ENCODE results near the gene POU2F3. TPM values are rescaled to one million over a fixed set of nuclear protein-coding genes. Genes with fewer than 3 reads are reported as not detected.

POU2F3 gene
- total RNA-seq, 1 experiment from 2014 or later, result 0.62 TPM

DNA sequence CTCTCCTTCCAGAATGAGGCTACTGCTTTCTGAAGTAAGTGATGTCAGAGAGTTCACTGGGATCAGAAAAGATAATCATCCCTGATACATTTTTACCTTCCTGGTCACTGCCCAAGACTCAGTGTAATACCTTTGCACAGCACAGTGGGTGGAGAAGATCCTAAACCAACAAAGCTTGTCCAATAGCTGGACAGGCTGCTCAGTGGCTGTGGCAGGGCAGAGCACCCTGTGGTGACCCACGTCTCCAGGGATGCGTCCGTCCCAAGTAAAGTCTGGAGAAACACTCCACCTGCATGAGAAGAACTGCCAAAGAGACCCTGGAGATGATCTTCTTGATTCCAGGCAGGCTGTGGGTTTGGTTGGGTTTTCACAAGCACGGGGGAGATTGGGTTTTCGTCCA, 54.2 kb downstream of the POU2F3 start:
- DNase-seq (no peak), ATAC-seq (no peak)
- H2AFZ ChIP-seq (ENCODE audit: low read length), result no peak overlapping the region
- intact Hi-C loops (cut with micrococcal nuclease), result no loop called here
- no peaks in the 10 kb centered on the region for H3K36me3 ChIP-seq (ENCODE audit: low read depth, low read length)
- BruUV-seq (replicated peaks), result no TSS peak
- H3K9me3 ChIP-seq (ENCODE audit: low read length), result no peaks in the 10 kb centered on the region
- TF ChIP-seq EZH2phosphoT487 (IDR thresholded peaks at IDR 0.05; ENCODE audit: borderline replicate concordance, low read length) (no peak), EZH2 (IDR thresholded peaks at IDR 0.05; ENCODE audit: low read length, unreplicated experiment) (no peak)
- TF ChIP-seq, protein P1, sequence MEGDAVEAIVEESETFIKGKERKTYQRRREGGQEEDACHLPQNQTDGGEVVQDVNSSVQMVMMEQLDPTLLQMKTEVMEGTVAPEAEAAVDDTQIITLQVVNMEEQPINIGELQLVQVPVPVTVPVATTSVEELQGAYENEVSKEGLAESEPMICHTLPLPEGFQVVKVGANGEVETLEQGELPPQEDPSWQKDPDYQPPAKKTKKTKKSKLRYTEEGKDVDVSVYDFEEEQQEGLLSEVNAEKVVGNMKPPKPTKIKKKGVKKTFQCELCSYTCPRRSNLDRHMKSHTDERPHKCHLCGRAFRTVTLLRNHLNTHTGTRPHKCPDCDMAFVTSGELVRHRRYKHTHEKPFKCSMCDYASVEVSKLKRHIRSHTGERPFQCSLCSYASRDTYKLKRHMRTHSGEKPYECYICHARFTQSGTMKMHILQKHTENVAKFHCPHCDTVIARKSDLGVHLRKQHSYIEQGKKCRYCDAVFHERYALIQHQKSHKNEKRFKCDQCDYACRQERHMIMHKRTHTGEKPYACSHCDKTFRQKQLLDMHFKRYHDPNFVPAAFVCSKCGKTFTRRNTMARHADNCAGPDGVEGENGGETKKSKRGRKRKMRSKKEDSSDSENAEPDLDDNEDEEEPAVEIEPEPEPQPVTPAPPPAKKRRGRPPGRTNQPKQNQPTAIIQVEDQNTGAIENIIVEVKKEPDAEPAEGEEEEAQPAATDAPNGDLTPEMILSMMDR (conservative IDR thresholded peaks at IDR 0.05; ENCODE audit: low read depth, low read length), result no peak
- no peaks in the 10 kb centered on the region for H4K20me1 ChIP-seq (ENCODE audit: low read length)
- ChIA-PET POLR2A (ENCODE audit: unreplicated experiment) (no interaction called here), CTCF (no interaction called here)
- H3K27ac ChIP-seq (ENCODE audit: low read length), result no peak overlapping the region
- no peaks in the 10 kb centered on the region for H3K79me2 ChIP-seq (ENCODE audit: low read length)
- no peaks in the 10 kb centered on the region for H3K4me1 ChIP-seq (ENCODE audit: insufficient read depth, low read length)
- no peak overlapping the region for H3K9ac ChIP-seq (ENCODE audit: low read length)
- H3K27me3 ChIP-seq (ENCODE audit: low read length), result peaks cover 64% of the 10 kb centered on the region
- H3K4me2 ChIP-seq (ENCODE audit: low read length), result no peak overlapping the region
- H3F3A ChIP-seq (ENCODE audit: low read length, unreplicated experiment), result no peaks in the 10 kb centered on the region
- no peak overlapping the region for H3K4me3 ChIP-seq (ENCODE audit: low read length)
- H3K9me2 ChIP-seq (replicated peaks; ENCODE audit: low read length), result no peaks in the 10 kb centered on the region

DNA sequence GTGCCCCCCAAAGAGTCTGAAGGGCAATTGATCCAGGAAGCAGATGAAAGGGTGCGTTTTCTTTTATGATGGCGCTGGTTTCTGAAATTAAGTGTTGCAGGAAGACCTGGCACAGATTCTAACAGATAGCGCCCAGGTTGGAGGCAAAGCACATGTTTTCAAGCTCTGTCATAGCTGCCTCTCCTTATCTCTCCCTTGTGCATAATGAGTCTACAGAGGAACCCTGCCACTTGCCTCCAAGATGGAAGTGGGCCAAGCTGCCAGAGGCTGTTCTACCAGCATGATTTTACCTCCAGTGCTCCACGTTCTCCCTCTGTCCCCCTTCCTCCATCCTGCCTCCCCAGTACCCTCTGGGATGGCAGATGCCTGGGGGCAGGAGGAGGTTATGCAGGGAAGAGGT, 55.2 kb downstream of the POU2F3 start:
- H3F3A ChIP-seq (ENCODE audit: low read length, unreplicated experiment), result no peaks in the 10 kb centered on the region
- no peak overlapping the region for H3K4me2 ChIP-seq (ENCODE audit: low read length)
- CTCF ChIA-PET, result no interaction called here
- POLR2A ChIA-PET (ENCODE audit: unreplicated experiment), result no interaction called here
- no peak overlapping the region for H3K27ac ChIP-seq (ENCODE audit: low read length)
- H4K20me1 ChIP-seq (ENCODE audit: low read length), result no peaks in the 10 kb centered on the region
- H3K79me2 ChIP-seq (ENCODE audit: low read length), result no peaks in the 10 kb centered on the region
- TF ChIP-seq, protein P1 (conservative IDR thresholded peaks at IDR 0.05; ENCODE audit: low read depth, low read length), result no peak
- TF ChIP-seq EZH2 (IDR thresholded peaks at IDR 0.05; ENCODE audit: low read length, unreplicated experiment), result no peak
- no peak for TF ChIP-seq EZH2phosphoT487 (IDR thresholded peaks at IDR 0.05; ENCODE audit: borderline replicate concordance, low read length)
- no peaks in the 10 kb centered on the region for H3K9me2 ChIP-seq (replicated peaks; ENCODE audit: low read length)
- no peak overlapping the region for H3K9ac ChIP-seq (ENCODE audit: low read length)
- intact Hi-C loops (cut with micrococcal nuclease), result no loop called here
- H3K4me1 ChIP-seq (ENCODE audit: insufficient read depth, low read length), result peaks cover 5% of the 10 kb centered on the region; the same call in 1 of the 2 replicates
- H2AFZ ChIP-seq (ENCODE audit: low read length), result no peak overlapping the region
- DNase-seq, result no peak
- ATAC-seq, result no peak
- peaks cover 55% of the 10 kb centered on the region for H3K27me3 ChIP-seq (ENCODE audit: low read length)
- no peaks in the 10 kb centered on the region for H3K36me3 ChIP-seq (ENCODE audit: low read depth, low read length)
- no peak overlapping the region for H3K4me3 ChIP-seq (ENCODE audit: low read length)
- no TSS peak for BruUV-seq (replicated peaks)
- no peaks in the 10 kb centered on the region for H3K9me3 ChIP-seq (ENCODE audit: low read length)

DNA sequence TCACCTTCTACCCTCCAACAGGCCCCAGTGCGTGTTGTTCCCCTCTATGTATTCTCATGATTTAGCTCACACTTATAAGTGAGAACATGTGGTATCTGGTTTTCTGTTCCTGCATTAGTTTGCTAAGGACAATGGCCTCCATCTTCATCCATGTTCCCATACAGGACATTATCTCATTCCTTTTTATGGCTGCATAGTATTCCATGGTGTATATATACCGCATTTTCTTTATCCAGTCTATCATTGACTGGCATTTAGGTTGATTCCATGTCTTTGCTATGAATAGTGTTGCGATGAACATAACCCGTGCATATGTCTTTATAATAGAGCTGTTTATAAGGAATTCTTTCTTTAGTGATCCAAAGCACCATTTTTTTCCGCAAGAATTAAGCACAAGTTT, 56.6 kb downstream of the POU2F3 start:
- no peak overlapping the region for H3K4me3 ChIP-seq (ENCODE audit: low read length)
- H3K9ac ChIP-seq (ENCODE audit: low read length), result no peak overlapping the region
- peaks cover 14% of the 10 kb centered on the region for H3K4me1 ChIP-seq (ENCODE audit: insufficient read depth, low read length)
- H3K9me3 ChIP-seq (ENCODE audit: low read length), result no peaks in the 10 kb centered on the region
- POLR2A ChIA-PET (ENCODE audit: unreplicated experiment), result no interaction called here
- no peaks in the 10 kb centered on the region for H3K9me2 ChIP-seq (replicated peaks; ENCODE audit: low read length)
- no peak overlapping the region for H3K27ac ChIP-seq (ENCODE audit: low read length)
- H3K27me3 ChIP-seq (ENCODE audit: low read length), result peaks cover 50% of the 10 kb centered on the region
- CTCF ChIA-PET, result no interaction called here
- BruUV-seq (replicated peaks), result no TSS peak
- no peaks in the 10 kb centered on the region for H3K36me3 ChIP-seq (ENCODE audit: low read depth, low read length)
- DNase-seq, result no peak
- no peak overlapping the region for H3K4me2 ChIP-seq (ENCODE audit: low read length)
- H3F3A ChIP-seq (ENCODE audit: low read length, unreplicated experiment), result no peaks in the 10 kb centered on the region
- ATAC-seq, result no peak
- intact Hi-C loops (cut with micrococcal nuclease), result no loop called here
- H3K79me2 ChIP-seq (ENCODE audit: low read length), result no peaks in the 10 kb centered on the region
- no peak for TF ChIP-seq EZH2phosphoT487 (IDR thresholded peaks at IDR 0.05; ENCODE audit: borderline replicate concordance, low read length)
- no peak for TF ChIP-seq EZH2 (IDR thresholded peaks at IDR 0.05; ENCODE audit: low read length, unreplicated experiment)
- TF ChIP-seq, protein P1 (conservative IDR thresholded peaks at IDR 0.05; ENCODE audit: low read depth, low read length), result no peak
- no peaks in the 10 kb centered on the region for H4K20me1 ChIP-seq (ENCODE audit: low read length)
- H2AFZ ChIP-seq (ENCODE audit: low read length), result no peak overlapping the region
